HUDEP-2 (cell line): ENCODE measurements around the gene UBL4B.
A peak's percentile ranks its signal among the peaks of the same experiment; 100 is the strongest.

Source experiments
- DNase-seq, 76 experiments: peaks; one replicate each; lab custom pipeline; 2025; ENCODE audit not compliant: unreplicated experiment in 76 of 76; lab: John Stamatoyannopoulos, UW

Gene UBL4B

DNA sequence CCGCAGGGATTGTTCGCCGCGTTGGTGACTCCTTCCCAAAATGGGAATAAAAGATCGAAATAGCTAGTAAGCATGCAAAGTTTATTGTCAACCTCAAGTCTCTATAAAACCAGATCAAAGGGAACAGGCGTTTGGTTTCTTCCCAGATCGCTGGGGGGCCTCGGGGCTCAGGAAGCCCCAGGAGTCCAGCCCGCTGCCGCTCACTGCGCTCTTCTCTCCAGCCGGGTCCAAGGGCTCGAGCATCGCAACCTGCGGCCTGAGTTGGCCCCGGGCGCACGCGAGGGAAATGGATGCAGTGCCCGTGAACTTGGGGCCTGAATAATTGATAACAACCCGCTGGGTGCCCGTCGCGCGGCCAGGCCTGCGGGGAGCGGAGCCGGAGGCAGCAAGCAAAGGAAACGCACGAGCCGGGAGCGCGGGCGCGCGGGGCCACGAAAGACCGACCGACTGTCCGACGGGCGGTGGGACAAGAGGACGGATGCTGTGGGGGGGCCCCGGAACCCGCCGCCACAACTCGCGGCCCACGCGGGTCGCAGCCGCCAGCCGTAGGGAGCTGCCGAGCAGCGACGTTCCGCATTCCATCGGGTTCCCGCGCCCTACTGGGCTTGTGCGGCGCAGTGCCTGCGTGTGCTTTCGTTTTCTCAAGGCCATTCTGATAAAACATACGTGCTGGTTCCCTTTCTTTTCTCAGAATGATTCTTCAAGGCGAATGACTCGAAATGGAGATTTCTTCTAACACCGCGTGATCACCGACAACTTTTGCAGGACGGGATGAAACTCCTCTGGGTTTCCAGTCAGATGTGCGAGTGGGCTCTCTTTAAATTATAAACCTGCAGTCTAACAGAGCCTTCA, 27.8 kb upstream of the UBL4B start:
- DNase-seq = no peak

DNA sequence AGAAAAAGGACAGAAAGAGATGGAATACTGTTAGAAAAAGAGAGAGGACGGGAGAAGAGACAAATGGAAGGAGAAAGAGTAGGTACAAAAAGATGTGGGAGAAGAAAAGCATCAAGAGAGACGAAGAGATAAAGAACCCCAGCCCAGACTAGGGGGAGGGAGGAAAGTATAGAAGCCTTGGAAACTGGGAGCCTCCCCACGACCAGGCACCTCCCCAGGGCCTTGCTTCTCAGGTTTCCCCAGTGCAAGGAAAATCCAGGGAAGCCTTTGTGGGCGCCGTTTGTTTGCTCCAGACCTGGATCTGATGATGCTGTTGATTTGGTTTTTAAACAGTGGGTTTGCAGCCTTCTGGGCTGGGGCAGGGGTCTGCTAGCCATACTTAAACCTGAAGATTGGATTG, 26.6 kb upstream of the UBL4B start:
- no peak for DNase-seq

DNA sequence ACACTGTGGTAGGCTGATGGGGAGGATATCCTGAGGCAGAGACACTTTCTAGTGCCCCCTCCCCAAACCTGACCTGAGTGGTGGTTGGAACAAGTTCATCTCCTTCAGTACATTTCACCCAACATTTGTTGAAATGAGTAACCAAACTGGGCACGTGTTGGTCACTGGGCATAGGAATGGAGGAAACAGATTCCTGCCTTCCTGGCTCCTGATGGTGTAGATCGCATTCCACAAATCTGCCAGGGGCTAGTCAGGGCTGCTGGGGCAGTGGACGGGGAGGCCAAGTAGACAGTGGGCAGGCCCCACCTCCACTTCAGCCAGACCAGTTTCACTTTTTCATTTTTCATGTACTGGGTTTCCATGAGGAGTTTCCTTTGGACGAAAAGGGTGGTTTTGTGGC, 25.3 kb upstream of the UBL4B start:
- DNase-seq = no peak

DNA sequence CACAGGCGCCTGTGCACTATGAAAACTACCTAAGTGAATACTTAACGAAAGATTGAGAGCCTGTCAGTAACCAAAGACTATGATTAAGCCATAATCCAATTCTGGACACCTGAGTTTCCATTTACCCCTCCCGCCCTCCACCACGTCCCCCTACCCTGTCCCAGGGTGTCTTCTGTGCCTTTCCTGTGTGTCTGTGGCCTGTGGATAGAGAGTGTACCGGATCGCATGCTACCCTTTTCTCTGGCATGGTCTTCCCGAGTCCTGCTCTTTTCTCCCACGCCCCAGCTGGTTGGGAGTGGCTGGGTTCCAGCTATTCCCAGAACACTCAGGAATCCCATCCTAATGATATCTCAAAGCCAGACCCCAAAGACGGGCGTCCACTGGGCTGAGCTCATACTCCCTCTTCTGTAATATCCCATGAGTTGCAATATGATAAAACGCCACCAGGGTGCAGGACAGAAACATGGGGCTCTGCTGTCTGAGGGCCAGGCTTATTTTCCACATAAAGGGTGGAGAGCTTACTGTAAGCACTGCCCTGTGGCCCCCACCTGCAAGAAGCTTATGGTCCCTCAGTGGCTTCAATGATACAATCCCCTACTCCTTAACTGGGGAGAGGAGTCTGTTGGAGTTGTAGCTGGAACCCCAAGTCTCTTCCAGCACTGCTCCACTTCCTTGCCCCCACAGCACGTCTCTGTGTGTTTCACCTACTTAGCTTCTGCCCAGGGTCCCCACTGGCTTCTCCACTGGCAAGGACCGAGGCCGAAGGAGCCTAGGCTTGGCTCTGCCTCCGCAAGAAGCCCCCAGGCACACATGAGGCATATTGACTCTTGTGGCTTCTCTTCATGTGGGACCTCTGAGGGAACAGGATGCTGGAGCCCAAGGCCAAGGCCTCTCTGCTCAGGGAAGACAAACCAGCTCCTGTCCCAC, 24.2 kb upstream of the UBL4B start:
- DNase-seq = peak in 39 of 76 experiments; percentile 2 to 65 (median 31)

DNA sequence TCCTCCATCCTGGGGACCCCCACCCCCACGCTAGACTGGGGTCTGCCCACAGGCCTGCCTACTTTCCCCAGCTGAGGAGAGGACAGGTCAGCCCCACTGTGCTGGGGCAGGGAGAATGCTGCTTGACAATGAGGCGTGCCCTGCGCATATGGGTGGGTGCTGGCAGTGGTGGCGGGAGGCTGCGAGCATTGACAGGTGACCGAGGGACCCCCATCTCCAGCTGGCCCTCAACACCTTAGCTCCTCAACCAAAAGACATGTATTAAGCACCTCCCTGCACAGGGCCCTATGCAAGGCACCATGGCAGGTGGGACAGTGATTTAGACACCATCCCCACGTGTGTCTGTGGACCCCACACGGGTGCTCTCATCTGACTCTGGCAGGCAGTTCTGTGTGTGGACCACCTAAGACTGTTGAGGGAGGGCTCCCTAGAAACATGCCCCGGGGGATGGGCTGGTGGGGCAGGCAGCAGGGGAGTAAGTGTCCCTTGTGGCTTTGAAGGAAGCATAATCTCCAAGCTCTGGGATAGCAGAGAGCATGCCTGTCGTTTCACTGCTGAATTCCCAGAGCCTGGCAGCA, 23.4 kb upstream of the UBL4B start:
- DNase-seq = no peak

DNA sequence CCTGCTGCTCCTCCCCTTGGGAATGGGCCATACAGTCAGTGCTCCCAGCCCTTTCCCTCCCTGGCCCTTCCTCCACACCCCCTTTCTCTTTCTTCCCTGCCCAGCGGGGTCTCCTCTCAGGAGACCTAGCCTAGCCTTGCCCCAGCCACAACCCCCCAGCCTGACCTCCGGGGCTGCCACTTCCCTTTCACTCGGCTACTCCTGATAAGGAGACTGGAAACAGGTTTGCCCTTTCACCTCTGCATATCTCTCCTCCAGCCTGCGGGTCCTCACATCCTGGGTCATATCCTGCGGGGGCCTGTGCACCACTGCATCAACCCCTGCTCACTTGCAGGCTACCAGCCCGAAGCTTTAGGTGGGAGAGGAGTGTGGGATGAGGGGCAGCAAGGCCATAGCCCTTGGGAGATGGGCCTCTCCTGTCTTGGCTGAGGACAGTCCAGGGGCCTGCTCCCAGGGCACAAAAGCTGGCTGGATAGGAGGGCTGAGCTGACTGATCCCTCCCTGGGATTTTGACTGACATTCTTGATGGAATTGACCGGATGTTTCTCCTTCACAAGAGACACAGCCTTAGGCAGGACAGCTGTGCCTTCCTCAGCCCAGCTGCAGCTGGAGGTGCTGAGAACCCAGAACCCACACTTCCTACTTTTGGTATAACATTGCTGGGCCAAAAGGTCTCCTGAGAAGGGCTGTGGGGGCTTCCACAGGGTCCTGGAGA, 22.5 kb upstream of the UBL4B start:
- DNase-seq = no peak

DNA sequence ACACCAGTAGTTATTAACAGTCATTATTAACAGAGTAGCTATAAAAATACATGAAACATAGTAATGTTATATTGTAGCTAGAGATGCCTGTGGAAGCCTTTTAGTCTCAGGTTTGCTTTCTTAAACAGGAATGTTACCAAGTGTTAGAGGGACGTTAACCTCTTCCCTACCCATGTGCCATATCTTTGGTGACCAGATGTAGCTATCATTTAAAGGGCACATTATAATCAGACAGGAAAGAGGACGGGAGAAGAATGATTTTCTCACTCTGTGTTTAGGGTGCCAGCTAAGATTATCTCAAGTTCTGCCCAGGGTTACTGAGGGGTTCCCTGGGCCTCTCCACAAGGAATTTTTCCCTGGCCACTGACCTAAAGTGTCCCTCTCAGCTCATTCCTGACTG, 20.9 kb upstream of the UBL4B start:
- peak in 2 of 76 experiments; percentile 5 to 19 for DNase-seq

DNA sequence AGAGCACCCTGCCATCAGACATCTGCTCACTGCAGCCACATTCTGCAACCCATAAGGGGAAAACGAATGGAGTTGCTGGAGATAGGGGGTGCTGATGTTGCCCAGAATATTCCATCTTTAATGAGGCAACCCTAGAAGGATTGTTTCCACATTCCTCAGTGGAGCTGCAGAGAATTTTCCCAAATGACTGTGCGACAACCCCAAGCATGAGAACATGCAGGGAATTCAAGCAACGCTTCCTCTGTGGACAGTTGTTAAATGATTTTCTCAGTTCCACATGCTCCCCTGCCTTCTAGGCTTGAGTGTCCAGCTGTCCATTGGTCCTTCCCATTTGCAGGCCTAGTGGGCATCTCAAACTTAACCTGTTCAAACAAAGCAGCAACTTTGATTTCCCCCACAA, 20.5 kb upstream of the UBL4B start:
- DNase-seq = no peak

DNA sequence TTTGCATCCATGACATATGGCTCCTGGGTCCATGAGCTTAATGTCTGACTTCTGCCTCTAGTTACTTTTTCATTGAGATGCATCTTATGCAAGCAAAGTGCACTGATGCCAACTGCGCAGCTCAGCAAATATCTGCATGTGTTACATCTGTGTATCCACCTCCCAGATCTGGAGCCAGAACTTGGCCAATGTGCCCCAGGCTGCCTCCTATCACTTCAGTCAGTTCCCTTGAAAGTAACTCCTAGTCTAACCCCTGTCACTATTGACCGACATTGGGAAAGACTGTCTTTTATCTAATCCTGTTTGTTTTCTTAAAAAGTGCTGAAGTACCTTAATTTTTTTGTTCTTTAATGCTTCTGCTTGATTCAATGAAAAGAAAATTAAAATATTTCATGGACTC, 19.3 kb upstream of the UBL4B start:
- DNase-seq = no peak

DNA sequence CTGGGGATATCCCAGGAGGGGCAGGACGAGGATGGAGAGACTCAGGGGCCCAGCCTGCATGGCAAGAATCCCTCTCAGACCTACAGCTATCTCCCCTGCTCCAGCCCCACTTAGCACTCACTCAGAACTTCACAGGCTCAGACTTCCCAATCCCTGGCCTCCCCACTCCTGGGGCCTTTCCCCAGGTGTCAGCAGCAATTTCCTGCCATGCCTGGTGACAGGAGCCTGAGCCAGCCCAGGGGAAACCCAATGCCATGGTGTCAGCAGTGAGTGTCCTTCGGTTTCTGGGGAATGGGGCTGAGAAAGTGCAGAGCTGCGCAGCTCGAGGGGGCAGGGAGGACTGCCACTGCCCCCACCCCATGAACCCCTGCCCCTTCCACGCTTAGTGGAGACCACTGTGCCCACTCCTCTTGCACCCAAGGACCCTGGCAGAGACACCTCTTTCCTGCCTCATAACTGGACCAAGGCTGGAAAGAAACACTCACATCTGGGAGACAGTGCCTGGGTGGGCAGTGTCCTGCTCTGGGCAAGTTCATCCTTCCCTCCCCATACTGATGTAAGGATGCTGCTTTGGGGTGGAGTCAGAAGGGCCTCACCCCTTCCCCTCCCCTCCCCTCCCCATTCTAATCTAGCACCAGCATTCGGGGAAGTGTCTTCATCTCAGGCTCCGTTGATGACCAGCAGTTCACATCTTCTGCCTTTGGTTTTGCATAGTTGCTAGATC, 17.1 kb upstream of the UBL4B start:
- DNase-seq = no peak

DNA sequence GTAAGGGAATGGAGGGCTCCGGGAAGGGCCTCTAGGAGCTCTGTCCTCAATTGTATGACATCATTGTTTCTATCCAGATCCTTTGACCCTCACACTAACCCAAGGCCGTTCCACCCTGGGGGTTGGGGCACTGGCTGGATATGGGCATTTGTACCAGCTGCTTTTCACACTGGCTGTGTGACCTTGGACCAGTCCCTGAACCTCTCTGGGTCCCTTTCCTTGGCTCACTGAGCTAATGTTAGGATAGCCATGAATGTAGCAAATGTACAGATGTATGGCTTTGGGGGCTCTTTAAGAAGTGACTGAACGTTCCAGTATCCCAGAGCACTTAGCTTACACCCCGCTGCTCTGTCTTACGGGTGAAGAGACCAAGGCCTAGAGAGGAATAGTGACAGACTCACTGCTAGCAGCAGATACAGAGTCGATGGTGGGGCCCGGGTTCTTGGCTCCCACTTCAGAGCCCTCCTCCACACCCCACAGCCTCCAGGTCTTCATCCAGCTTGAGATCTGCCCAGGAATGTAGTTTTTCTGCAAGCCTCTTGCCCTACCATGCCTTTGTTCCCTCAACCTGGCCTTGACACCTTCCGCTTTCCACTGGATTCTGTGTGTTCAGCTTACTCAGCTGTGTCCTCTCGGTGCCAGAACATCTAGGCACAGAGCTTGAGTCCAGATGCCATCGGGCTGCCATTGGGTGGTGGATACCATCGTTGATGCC, 14.6 kb upstream of the UBL4B start:
- DNase-seq = no peak

DNA sequence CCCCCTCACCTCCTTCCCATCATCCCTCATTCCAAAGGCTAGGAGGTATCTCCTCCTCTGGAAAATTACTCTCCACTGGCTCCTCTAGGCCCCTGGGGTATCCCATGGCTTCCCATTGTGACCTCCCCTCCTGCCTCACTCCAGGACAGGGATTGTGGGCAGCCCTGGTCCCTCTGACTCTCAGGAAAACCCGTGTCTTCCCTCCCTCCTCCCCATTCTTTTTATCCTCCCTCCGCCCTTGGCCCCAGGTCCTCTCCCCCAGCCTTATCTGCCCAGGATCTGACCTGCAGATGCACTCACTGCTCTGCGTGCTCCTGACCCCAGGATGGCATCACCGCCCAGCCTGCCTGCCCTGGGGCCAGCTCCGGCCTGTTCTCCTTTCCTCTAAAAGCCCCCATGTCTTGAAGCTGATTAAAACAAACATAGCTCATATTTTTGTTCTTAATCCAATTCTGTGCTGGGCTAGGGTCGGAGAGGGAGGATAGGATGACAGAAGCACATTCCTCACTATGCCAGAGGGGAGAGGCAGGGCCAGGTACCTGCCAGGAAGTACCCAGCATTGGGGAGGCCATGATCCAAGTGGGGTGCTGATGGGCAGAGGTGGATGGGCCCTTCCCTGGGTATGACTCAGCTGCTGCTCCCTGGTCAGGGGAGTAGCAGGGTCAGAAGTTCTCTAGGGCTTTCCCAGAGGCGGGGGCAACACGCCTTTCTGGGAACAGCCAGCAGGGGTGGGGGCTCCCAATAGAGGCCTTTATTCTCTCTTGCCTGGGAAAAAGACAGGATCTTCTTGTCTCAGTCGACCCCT, 13.8 kb upstream of the UBL4B start:
- no peak for DNase-seq

DNA sequence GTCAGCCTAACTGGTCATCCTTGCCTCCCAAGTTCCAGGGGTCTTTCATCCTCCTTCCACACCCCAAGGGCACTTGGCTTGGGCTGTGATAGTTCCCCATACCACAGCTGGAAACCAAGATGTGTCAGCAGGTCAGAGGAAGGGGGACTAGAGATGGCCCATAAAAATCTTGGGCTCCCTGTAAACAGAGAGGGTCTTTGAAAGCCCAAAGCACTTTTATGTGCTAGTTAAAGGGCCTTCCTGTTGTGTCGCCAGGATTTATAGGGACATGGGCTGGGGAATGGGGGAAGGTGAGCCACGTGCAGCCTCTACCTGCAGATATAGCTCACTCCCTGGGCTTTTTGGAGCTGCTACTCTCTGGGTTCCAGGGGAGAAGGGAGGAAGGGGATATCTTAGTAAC, 11.9 kb upstream of the UBL4B start:
- no peak for DNase-seq

DNA sequence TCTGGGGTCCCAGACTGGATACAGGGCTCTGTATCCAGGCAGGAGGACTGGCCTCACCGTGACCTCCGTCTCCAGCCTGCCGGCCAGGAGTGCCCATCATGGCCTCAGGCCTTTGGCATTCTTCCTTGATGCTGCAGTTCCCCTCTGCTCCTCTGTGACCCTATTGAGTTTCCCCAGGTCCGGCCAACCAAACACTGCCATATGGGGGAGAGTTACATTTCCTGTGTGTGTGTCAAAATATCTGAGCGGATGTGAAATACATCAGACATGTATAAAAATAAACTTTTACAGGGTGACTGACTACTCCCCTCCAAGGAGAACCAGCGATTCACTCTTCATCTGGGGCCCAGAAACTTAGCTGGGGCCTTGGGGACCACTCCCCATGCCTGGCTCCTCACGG, 10.2 kb upstream of the UBL4B start:
- DNase-seq = no peak

DNA sequence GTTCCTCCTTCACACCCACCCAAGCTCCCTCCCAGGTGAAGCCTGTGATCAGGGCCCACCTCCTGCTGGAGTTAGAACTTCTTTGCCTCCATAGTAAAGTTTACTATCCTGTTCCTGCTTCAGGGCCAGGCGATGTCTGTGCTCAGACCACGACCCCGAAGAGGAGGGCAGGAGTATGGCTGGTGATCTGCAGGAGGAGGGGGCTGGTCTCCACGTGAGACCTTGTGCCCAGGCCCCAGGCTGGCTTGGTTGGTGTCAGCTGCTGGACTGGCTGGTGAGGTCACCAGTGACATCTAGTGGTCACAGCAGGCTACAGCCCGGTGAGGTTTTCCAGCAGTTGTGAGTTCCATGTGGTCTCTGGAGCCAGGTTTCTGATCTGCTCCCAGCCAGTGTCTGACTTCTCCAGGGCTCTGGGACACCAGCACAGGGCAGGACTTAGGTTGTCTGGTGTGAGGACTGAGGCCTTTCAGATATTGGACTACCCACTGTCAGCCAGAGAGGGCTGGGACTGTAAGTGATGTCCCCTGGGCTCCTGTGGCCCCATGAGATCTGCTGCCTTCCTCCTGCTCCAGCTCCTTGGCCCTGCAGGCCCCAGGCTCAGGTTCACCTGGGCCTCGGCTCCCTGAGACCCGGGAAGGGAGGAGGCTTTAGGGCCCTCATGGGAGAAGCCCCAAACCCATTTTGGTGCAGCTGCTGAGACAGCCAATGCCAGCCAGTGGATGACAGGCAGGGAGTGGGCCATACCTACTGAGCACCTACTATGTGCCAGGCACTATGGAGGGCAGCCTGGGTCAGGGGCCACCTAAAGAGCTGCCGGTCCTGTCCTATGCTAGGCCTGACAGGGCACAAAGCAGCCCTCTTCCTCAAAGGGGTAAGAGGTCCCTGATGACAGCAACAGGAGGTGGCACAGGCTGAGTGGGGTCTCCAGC, 6.0 kb upstream of the UBL4B start:
- peak in 53 of 76 experiments; percentile 4 to 62 (median 31) for DNase-seq

DNA sequence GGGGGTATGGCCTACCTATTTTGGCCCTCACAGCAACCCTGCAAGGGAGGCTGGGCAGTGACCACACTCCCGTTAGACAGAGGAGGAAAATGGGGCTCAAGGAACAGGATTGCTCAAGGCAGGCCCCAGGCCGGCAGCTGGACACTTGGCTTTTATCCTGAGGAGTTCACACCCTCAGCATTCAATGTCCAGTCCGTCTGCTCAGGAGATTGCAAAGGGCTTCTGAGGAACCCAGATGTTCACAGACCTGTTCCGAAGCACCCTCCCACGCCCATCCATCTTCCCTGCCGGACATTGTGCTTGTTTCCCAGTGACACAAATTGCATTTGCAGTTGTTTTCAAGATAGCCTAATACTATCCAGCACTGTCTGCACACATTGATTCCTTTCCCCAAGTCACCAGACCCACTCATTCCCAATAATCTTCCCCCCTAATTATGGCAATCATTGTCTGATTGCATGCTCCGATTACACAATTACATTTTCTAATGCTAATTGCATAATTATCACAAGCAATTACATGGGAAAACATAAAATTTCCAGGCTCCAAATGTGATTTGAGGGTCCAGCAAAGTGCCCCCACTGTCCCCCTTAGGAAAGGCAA, 4.3 kb upstream of the UBL4B start:
- DNase-seq = no peak

DNA sequence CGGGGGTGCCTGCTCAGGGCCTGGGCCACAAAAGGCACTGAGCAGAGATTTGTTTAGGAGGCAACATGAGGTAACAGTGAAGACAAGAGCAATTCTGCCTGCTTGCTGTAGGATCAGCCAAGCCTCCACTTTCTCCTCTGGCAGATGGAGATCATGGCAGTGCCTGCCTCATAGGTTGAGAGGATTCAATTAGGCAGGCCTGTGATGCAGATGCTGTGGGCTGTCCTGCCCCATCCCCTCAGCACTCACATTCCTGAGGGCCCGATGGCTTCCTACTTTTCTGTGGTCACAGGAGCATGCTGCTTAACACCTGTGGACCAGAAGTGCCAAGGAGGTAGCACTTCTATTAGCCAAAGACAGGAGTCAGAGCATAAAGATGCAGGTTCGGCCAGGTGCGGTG, 1.2 kb upstream of the UBL4B start:
- DNase-seq = no peak
